ENCODE results near the gene JAZF1.

GRCh38 chr7:27936047-27936767 lies 244.4 kb downstream of the JAZF1 start:
- TF ChIP-seq ZFP30 (CRISPR knock-in tag; IDR thresholded peaks at IDR 0.05) (no peak), ZC3H10 (CRISPR knock-in tag; IDR thresholded peaks at IDR 0.05) (no peak), ZNF8 (CRISPR knock-in tag; IDR thresholded peaks at IDR 0.05) (no peak), CREB5 (CRISPR knock-in tag; IDR thresholded peaks at IDR 0.05; ENCODE audit: low read depth) (no peak), CSDC2 (CRISPR knock-in tag; IDR thresholded peaks at IDR 0.05) (no peak), TSHZ2 (CRISPR knock-in tag; IDR thresholded peaks at IDR 0.05) (no peak), ZNF565 (CRISPR knock-in tag; conservative IDR thresholded peaks at IDR 0.05; ENCODE audit: low read depth) (no peak), ZNF70 (CRISPR knock-in tag; IDR thresholded peaks at IDR 0.05) (no peak), ESRRG (CRISPR knock-in tag; IDR thresholded peaks at IDR 0.05) (no peak), ZFP3 (CRISPR knock-in tag; IDR thresholded peaks at IDR 0.05) (no peak), POU6F1 (CRISPR knock-in tag; IDR thresholded peaks at IDR 0.05; ENCODE audit: borderline replicate concordance, low read depth) (no peak), TOX (CRISPR knock-in tag; IDR thresholded peaks at IDR 0.05; ENCODE audit: borderline replicate concordance) (no peak)
